Esophagus (tissue), 2 donors: ENCODE results near the gene HM13. TPM values are rescaled to one million over a fixed set of nuclear protein-coding genes. Genes with fewer than 3 reads are reported as not detected.
"Not testable (repeated sequence)": the region's sequence is repeated elsewhere in the genome, so short reads cannot be mapped to it uniquely, and the experiment has no call there.

Source experiments
- H3K27ac ChIP-seq, 2 donors: one replicate each; pipeline ENCODE4 v1.5.1; 2013; ENCODE audit warnings: low read depth in 2 of 2, mild to moderate bottlenecking in 2 of 2, inconsistent platforms in 1 of 2, low read length in 1 of 2, moderate library complexity in 1 of 2
- H3K27me3 ChIP-seq, 2 donors: one replicate each; pipeline ENCODE4 v1.6.1; 2013; ENCODE audit warnings: low read length in 2 of 2, control low read depth in 1 of 2, mild to moderate bottlenecking in 1 of 2; ENCODE audit not compliant: insufficient read depth in 2 of 2, control insufficient read depth in 1 of 2
- H3K36me3 ChIP-seq, 2 donors: one replicate each; pipeline ENCODE4 v1.6.1; 2013; ENCODE audit warnings: low read length in 1 of 2; ENCODE audit not compliant: control insufficient read depth in 2 of 2, insufficient read depth in 2 of 2
- H3K4me1 ChIP-seq, 2 donors: one replicate each; pipeline ENCODE4 v1.6.1; 2013; ENCODE audit warnings: low read length in 1 of 2; ENCODE audit not compliant: control insufficient read depth in 2 of 2, insufficient read depth in 2 of 2
- H3K4me3 ChIP-seq, 2 donors: one replicate each; pipeline ENCODE4 v1.5.1; 2013; ENCODE audit warnings: low read length in 2 of 2, mild to moderate bottlenecking in 2 of 2, low read depth in 1 of 2, moderate library complexity in 1 of 2
- H3K9me3 ChIP-seq, 2 donors: one replicate each; pipeline ENCODE4 v1.6.1; 2013; ENCODE audit warnings: mild to moderate bottlenecking in 2 of 2, low read depth in 1 of 2, low read length in 1 of 2, moderate library complexity in 1 of 2; ENCODE audit not compliant: control insufficient read depth in 2 of 2, insufficient read depth in 1 of 2
- WGBS, 2 donors: extraction: QIAGEN DNeasy Blood & Tissue Kit; methylation state at CpG; one replicate each; pipeline ENCODE4 v1.1.7; 2013; 5-methylcytosine and 5-hydroxymethylcytosine counted together
- polyA plus RNA-seq, 2 donors: library from polyadenylated mRNA; stranded (reverse); fragments of 200-250 nt; gene quantifications; one replicate each; pipeline ENCODE4 v1.2.3, GENCODE V29; 2013
- donor health status: healthy with polysubstance abuse.
- donor health status: Bipolar disorder and iron deficiency.

HM13 gene
- polyA plus RNA-seq, 2 donors: 167 to 272 TPM

- Histone ChIP-seq H3K36me3 (no peaks in the 10 kb centered on the region), H3K4me3 (no peak overlapping the region), H3K27me3 (no peaks in the 10 kb centered on the region), H3K4me1 (peaks cover 10 to 28% of the 10 kb centered on the region in 2 donors), H3K9me3 (no peaks in the 10 kb centered on the region), H3K27ac (peak overlapping the region; percentile 26 to 79)
- WGBS, 2 donors: 52 to 60% methylated on average over 4 of the region's 4 CpGs
These were observed 3.1 kb downstream of the HM13 start for GRCh38 chr20:31517373-31517772.

DNA sequence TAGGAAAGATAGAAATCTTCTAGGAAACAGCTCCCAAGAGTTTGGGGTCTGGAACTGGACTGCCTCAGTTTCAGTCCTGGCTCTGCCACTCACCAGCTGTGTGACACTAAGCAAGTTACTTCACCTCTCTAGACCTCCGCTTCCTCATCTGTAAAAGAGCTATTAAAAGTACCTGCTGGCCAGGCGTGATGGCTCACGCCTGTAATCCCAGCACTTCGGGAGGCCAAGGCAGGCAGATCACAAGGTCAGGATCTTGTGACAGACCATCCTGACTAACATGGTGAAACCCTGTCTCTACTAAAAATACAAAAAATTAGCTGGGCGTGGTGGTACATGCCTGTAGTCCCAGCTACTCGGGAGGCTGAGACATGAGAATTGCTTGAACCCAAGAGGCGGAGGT is 7.0 kb downstream of the HM13 start:
- H3K4me3 ChIP-seq, H3K9me3 ChIP-seq, H3K27me3 ChIP-seq, H3K36me3 ChIP-seq: not testable (repeated sequence)
- H3K4me1 ChIP-seq: peaks cover 2 to 15% of the 10 kb centered on the region in 2 donors
- WGBS, 2 donors: 84% methylated on average over 7 of the region's 7 CpGs
- H3K27ac ChIP-seq: peak overlapping the region in 1 of 2 donors; percentile 17

DNA sequence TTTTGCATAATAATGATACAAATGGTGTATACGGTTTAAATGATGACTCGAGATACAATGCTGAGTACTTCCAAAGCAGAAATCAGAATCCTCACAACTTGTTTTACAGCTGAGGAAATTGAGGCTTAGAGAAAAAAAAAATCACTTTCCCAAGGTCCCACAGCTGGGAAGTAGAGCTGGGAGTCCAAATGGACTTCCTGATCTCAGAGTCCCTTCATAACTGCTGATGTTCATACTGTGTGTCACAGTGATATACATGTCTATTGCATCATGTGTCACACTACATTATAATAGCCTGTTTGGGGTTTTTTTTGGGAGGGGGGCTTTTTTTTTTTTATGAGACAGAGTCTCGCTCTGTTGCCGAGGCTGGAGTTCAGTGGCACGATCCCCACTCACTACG is 8.5 kb downstream of the HM13 start:
- no peaks in the 10 kb centered on the region for H3K9me3 ChIP-seq
- 86 to 87% methylated on average over 6 of the region's 6 CpGs for WGBS, 2 donors
- no peak overlapping the region for H3K27ac ChIP-seq
- H3K27me3 ChIP-seq: no peaks in the 10 kb centered on the region
- peaks cover 0 to 2% of the 10 kb centered on the region in 2 donors for H3K4me1 ChIP-seq
- no peak overlapping the region for H3K4me3 ChIP-seq
- peaks cover 0 to 9% of the 10 kb centered on the region in 2 donors for H3K36me3 ChIP-seq

GRCh38 chr20:31523361-31524283 is 9.4 kb downstream of the HM13 start:
- 85 to 88% methylated on average over 8 of the region's 8 CpGs for WGBS, 2 donors
- Histone ChIP-seq H3K9me3 (no peaks in the 10 kb centered on the region), H3K27ac (no peak overlapping the region), H3K36me3 (peaks cover 0 to 11% of the 10 kb centered on the region in 2 donors), H3K4me1 (peaks cover 0 to 2% of the 10 kb centered on the region in 2 donors), H3K27me3 (no peaks in the 10 kb centered on the region), H3K4me3 (no peak overlapping the region)

DNA sequence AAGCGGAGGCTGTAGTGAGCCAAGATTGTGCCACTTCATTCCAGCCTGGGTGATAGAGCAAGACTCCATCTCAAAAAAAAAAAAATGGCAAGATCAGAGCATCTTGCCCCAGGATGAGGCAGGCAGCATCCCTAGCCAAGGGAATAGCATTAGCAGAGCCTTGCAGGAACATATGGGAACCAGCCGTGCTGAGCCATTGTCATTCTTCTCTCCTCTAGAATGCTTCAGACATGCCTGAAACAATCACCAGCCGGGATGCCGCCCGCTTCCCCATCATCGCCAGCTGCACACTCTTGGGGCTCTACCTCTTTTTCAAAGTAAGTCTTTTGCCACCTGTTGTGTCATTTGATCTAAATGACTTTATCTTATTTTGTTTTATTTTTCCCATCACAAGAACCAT is 13.0 kb downstream of the HM13 start:
- Histone ChIP-seq H3K4me3 (no peak overlapping the region), H3K27ac (no peak overlapping the region), H3K36me3 (peaks cover 0 to 14% of the 10 kb centered on the region in 2 donors), H3K27me3 (no peaks in the 10 kb centered on the region), H3K4me1 (peaks cover 0 to 2% of the 10 kb centered on the region in 2 donors), H3K9me3 (no peaks in the 10 kb centered on the region)
- 90 to 92% methylated on average over 6 of the region's 6 CpGs for WGBS, 2 donors

DNA sequence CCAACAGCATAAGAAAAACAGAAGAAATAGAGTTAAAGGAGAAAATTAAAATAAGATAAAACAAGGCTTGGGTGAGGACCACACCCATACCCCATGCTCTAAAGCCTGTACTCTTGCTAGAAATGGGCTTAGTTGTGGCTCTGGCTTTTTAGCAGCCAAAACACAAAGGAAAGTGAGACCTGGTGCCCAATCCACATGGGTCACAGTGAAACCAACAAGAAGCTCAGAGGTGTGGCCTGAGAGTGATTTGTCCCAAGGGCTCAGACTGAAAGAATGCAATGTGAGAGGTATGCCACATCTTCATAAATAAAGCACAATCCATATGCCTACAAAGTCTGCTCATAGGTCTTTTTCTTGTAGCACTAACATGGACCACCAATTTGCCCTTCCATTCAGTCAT is 21.1 kb downstream of the HM13 start:
- Histone ChIP-seq H3K27me3 (no peaks in the 10 kb centered on the region), H3K4me3 (no peak overlapping the region), H3K36me3 (peaks cover 17 to 52% of the 10 kb centered on the region in 2 donors), H3K4me1 (peaks cover 0 to 7% of the 10 kb centered on the region in 2 donors), H3K27ac (no peak overlapping the region), H3K9me3 (no peaks in the 10 kb centered on the region)

- WGBS, 2 donors: 94 to 96% methylated on average over 5 of the region's 5 CpGs
- H3K4me3 ChIP-seq: no peak overlapping the region
- H3K4me1 ChIP-seq: peaks cover 0 to 7% of the 10 kb centered on the region in 2 donors
- peaks cover 17 to 51% of the 10 kb centered on the region in 2 donors for H3K36me3 ChIP-seq
- no peak overlapping the region for H3K27ac ChIP-seq
- no peaks in the 10 kb centered on the region for H3K27me3 ChIP-seq
- H3K9me3 ChIP-seq: no peaks in the 10 kb centered on the region
These were observed 22.3 kb downstream of the HM13 start for GRCh38 chr20:31536575-31536974.

- no peaks in the 10 kb centered on the region for H3K9me3 ChIP-seq
- H3K4me1 ChIP-seq: peaks cover 0 to 7% of the 10 kb centered on the region in 2 donors
- no peaks in the 10 kb centered on the region for H3K27me3 ChIP-seq
- no peak overlapping the region for H3K27ac ChIP-seq
- H3K4me3 ChIP-seq: no peak overlapping the region
- WGBS, 2 donors: 84 to 93% methylated on average over 8 of the region's 8 CpGs
- peaks cover 17 to 48% of the 10 kb centered on the region in 2 donors for H3K36me3 ChIP-seq
These were observed 23.1 kb downstream of the HM13 start for GRCh38 chr20:31537116-31537871.

DNA sequence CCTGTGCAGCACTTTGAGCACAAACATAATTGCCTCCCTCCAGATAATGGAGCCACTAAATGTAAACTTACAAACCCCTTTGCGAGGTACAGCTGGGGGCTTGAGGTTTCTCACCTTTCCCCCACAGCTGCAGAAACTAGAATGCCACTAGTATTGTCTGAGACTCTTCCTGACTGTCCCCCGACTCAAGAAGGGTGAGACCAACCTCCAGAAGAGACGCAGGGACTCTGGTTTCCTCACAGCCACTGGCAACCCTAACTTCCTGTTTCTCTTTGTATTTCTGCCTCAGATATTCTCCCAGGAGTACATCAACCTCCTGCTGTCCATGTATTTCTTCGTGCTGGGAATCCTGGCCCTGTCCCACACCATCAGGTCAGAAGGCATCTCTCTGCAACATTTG is 23.6 kb downstream of the HM13 start:
- Histone ChIP-seq H3K36me3 (peaks cover 17 to 44% of the 10 kb centered on the region in 2 donors), H3K27me3 (no peaks in the 10 kb centered on the region), H3K27ac (no peak overlapping the region), H3K9me3 (no peaks in the 10 kb centered on the region), H3K4me3 (no peak overlapping the region), H3K4me1 (peaks cover 0 to 7% of the 10 kb centered on the region in 2 donors)
- 70 to 76% methylated on average over 4 of the region's 4 CpGs for WGBS, 2 donors
